Activated T-cell treated with anti-CD3 and anti-CD28 coated beads for 1 hour (primary cell): Measurements from ENCODE around the gene PRDM10.
A peak's percentile ranks its signal among the peaks of the same experiment; 100 is the strongest.
"Not testable (repeated sequence)": the region's sequence is repeated elsewhere in the genome, so short reads cannot be mapped to it uniquely, and the experiment has no call there.

ENCODE experiments used
- DNase-seq: peaks from one replicate; pipeline ENCODE4 v3.0.0-alpha.2; 2020; ENCODE audit warnings: low read depth

The PRDM10 gene

GRCh38 chr11:129894278-129895125, 108.1 kb downstream of the PRDM10 start:
- DNase-seq = no peak

- DNase-seq = no peak
Measured at GRCh38 chr11:129888451-129888850, 114.2 kb downstream of the PRDM10 start.

GRCh38 chr11:129885381-129885780, 117.3 kb downstream of the PRDM10 start:
- no peak for DNase-seq

- no peak for DNase-seq
Measured at GRCh38 chr11:129884581-129884980, 118.1 kb downstream of the PRDM10 start.

GRCh38 chr11:129881570-129882170, 121.0 kb downstream of the PRDM10 start:
- DNase-seq = peak; percentile 32

GRCh38 chr11:129880311-129880710, 122.3 kb downstream of the PRDM10 start:
- DNase-seq = no peak

GRCh38 chr11:129871914-129872313, 130.7 kb downstream of the PRDM10 start:
- DNase-seq = no peak

- not testable (repeated sequence) for DNase-seq
Measured at GRCh38 chr11:129868626-129869025, 134.0 kb downstream of the PRDM10 start.

- DNase-seq = no peak
Measured at GRCh38 chr11:129866311-129866710, 136.3 kb downstream of the PRDM10 start.

- DNase-seq = no peak
Measured at GRCh38 chr11:129865701-129866100, 136.9 kb downstream of the PRDM10 start.

GRCh38 chr11:129864811-129865210, 137.8 kb downstream of the PRDM10 start:
- DNase-seq = no peak

GRCh38 chr11:129861702-129862522, 140.7 kb downstream of the PRDM10 start:
- no peak for DNase-seq

- no peak for DNase-seq
Measured at GRCh38 chr11:129856036-129856435, 146.6 kb downstream of the PRDM10 start.

- no peak for DNase-seq
Measured at GRCh38 chr11:129855086-129855485, 147.5 kb downstream of the PRDM10 start.

- DNase-seq = no peak
Measured at GRCh38 chr11:129854232-129854805, 148.3 kb downstream of the PRDM10 start.

GRCh38 chr11:129853518-129854231, 149.0 kb downstream of the PRDM10 start:
- peak; percentile 61 for DNase-seq

- DNase-seq = no peak
Measured at GRCh38 chr11:129852125-129852740, 150.4 kb downstream of the PRDM10 start.
